MM.1S (cell line): Measurements from ENCODE around the gene KCND2.
"Not testable (repeated sequence)": the region's sequence is repeated elsewhere in the genome, so short reads cannot be mapped to it uniquely, and the experiment has no call there.

ENCODE experiments used
- EZH2 ChIP-seq: fragments of 300-600 bp; sonication (generic); optimal IDR thresholded peaks from 2 replicates; pipeline ENCODE3; 2017; ENCODE audit warnings: low read depth, mild to moderate bottlenecking, antibody characterized with exemption, low read length, mixed read lengths
- TF ChIP-seq, protein P1 (sequence below): fragments of 300-600 bp; sonication (generic); IDR thresholded peaks from 2 replicates; pipeline ENCODE4 v1.5.1; 2016; ENCODE audit warnings: antibody characterized with exemption, low read length, mixed read lengths

- TF ChIP-seq, protein P1, sequence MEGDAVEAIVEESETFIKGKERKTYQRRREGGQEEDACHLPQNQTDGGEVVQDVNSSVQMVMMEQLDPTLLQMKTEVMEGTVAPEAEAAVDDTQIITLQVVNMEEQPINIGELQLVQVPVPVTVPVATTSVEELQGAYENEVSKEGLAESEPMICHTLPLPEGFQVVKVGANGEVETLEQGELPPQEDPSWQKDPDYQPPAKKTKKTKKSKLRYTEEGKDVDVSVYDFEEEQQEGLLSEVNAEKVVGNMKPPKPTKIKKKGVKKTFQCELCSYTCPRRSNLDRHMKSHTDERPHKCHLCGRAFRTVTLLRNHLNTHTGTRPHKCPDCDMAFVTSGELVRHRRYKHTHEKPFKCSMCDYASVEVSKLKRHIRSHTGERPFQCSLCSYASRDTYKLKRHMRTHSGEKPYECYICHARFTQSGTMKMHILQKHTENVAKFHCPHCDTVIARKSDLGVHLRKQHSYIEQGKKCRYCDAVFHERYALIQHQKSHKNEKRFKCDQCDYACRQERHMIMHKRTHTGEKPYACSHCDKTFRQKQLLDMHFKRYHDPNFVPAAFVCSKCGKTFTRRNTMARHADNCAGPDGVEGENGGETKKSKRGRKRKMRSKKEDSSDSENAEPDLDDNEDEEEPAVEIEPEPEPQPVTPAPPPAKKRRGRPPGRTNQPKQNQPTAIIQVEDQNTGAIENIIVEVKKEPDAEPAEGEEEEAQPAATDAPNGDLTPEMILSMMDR: not testable (repeated sequence)
- not testable (repeated sequence) for TF ChIP-seq EZH2
Measured at GRCh38 chr7:120781924-120782323, 508.9 kb downstream of the KCND2 start.
